ENCODE data around the gene NFIA. TPM values are rescaled to one million over a fixed set of nuclear protein-coding genes. Genes with fewer than 3 reads are reported as not detected.

Gene NFIA
- total and polyA plus RNA-seq, 10 of the 15 experiments (the other 5 are each of a cell fraction or from before 2014, with no cell fraction given), result 0.10 to 0.16 TPM; not detected in 8

DNA sequence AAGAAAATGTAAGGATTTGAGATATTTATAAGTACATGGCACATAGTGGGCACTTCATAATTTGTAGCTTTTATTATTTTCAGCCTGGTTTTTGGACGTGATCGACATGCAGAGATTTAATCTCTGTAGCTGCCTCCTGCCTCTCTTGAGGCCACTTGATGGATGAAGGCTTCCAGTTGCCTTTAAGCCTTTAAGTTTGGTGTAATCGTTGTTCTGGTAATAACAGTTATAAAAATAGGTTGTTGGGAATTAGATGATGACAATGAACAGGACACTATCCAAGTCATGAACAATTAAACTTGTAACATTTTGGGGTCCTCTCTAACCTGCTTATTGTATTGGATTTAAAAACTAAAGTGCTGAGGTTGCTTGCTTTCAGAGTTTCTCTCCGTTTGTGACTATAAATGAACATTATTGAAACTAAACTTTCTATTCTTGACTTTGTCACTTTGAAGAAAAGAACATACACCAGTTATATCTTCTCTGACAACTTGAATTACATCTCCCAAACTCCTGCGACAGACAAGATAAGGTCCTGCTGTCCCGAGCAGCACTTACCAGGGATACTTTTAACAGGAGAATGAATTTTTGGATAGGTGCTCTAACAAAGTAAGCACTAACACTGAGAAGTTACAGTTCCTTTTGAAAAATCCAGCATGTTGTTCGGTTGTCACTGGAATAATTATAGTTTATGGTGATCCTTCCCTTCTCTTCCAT lies 295.0 kb downstream of the NFIA start:
- intact Hi-C loops (cut with micrococcal nuclease; ENCODE audit: unreplicated experiment), result no loop called here
- WGBS (ENCODE audit: insufficient coverage, insufficient replicate concordance, low lambda C conversion rate, missing lambda C conversion rate), result 29% methylated on average over 7 of the region's 7 CpGs
- POLR2A ChIA-PET, result no interaction called here
- SMC1A ChIA-PET (ENCODE audit: uncharacterized antibody, unreplicated experiment), result no interaction called here
- in situ Hi-C loops (cut with MboI), result no loop called here
- no peaks in the 10 kb centered on the region for H3K36me3 ChIP-seq (ENCODE audit: control insufficient read depth in 2 of 2, insufficient read depth in 2 of 2, low read length in 1 of 2)
- ATAC-seq (no peak), FAIRE-seq (no peak), DNase-seq (ENCODE audit: low read depth, low spot score) (no peak)
- no peak overlapping the region for H3K27ac ChIP-seq (ENCODE audit: control insufficient read depth, insufficient read depth)
- RAD21 ChIA-PET (ENCODE audit: unreplicated experiment), result no interaction called here
- H3K4me1 ChIP-seq (ENCODE audit: control insufficient read depth, insufficient read depth, low read length), result no peaks in the 10 kb centered on the region
- BruUV-seq (replicated peaks), result no TSS peak
- no peak overlapping the region for H2AFZ ChIP-seq (ENCODE audit: control insufficient read depth, low read depth, low read length)
- H3K4me2 ChIP-seq (ENCODE audit: control insufficient read depth, insufficient read depth), result no peak overlapping the region
- CTCF ChIA-PET, result no interaction called here
- H3K9me3 ChIP-seq (replicated peaks; ENCODE audit: control insufficient read depth, insufficient read depth, low read length), result no peaks in the 10 kb centered on the region
- no peak overlapping the region for H3K9ac ChIP-seq (ENCODE audit: control insufficient read depth, insufficient read depth, low read length)
- H3K4me3 ChIP-seq, result no peak overlapping the region
- H3K79me2 ChIP-seq (ENCODE audit: control insufficient read depth, insufficient read depth, low read length), result no peaks in the 10 kb centered on the region
- H4K20me1 ChIP-seq (ENCODE audit: control insufficient read depth, insufficient read depth), result no peaks in the 10 kb centered on the region
- no peaks in the 10 kb centered on the region; a peak in 1 of 4 replicates for H3K27me3 ChIP-seq (replicated peaks in 1 of 2; ENCODE audit: control insufficient read depth in 2 of 2, insufficient read depth in 2 of 2, low read length in 1 of 2)
- TF ChIP-seq ZNF24 (IDR thresholded peaks at IDR 0.05) (no peak), SUPT20H (IDR thresholded peaks at IDR 0.05; ENCODE audit: borderline replicate concordance, control insufficient read depth, low read depth, low read length) (no peak), STAT3 (IDR thresholded peaks at IDR 0.05; ENCODE audit: low read depth, low read length) (no peak), NFYA (IDR thresholded peaks at IDR 0.05; ENCODE audit: borderline replicate concordance, low read depth, low read length) (no peak), ZNF384 (IDR thresholded peaks at IDR 0.05; ENCODE audit: borderline replicate concordance, low read depth, low read length) (no peak), SMARCA5 (IDR thresholded peaks at IDR 0.05) (no peak), ESRRA (IDR thresholded peaks at IDR 0.05; ENCODE audit: low read length) (no peak), BRCA1 (IDR thresholded peaks at IDR 0.05; ENCODE audit: low read depth, low read length) (no peak), ZBED1 (IDR thresholded peaks at IDR 0.05; ENCODE audit: borderline replicate concordance) (no peak), PAX8 (IDR thresholded peaks at IDR 0.05) (no peak), FOS (IDR thresholded peaks at IDR 0.05; ENCODE audit: borderline replicate concordance, extremely low read depth, insufficient read length) (no peak)
- TF ChIP-seq, protein P1, sequence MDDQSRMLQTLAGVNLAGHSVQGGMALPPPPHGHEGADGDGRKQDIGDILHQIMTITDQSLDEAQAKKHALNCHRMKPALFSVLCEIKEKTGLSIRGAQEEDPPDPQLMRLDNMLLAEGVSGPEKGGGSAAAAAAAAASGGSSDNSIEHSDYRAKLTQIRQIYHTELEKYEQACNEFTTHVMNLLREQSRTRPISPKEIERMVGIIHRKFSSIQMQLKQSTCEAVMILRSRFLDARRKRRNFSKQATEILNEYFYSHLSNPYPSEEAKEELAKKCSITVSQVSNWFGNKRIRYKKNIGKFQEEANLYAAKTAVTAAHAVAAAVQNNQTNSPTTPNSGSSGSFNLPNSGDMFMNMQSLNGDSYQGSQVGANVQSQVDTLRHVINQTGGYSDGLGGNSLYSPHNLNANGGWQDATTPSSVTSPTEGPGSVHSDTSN (IDR thresholded peaks at IDR 0.05; ENCODE audit: insufficient replicate concordance, low read depth, low read length), result no peak
- TF ChIP-seq, protein P2, sequence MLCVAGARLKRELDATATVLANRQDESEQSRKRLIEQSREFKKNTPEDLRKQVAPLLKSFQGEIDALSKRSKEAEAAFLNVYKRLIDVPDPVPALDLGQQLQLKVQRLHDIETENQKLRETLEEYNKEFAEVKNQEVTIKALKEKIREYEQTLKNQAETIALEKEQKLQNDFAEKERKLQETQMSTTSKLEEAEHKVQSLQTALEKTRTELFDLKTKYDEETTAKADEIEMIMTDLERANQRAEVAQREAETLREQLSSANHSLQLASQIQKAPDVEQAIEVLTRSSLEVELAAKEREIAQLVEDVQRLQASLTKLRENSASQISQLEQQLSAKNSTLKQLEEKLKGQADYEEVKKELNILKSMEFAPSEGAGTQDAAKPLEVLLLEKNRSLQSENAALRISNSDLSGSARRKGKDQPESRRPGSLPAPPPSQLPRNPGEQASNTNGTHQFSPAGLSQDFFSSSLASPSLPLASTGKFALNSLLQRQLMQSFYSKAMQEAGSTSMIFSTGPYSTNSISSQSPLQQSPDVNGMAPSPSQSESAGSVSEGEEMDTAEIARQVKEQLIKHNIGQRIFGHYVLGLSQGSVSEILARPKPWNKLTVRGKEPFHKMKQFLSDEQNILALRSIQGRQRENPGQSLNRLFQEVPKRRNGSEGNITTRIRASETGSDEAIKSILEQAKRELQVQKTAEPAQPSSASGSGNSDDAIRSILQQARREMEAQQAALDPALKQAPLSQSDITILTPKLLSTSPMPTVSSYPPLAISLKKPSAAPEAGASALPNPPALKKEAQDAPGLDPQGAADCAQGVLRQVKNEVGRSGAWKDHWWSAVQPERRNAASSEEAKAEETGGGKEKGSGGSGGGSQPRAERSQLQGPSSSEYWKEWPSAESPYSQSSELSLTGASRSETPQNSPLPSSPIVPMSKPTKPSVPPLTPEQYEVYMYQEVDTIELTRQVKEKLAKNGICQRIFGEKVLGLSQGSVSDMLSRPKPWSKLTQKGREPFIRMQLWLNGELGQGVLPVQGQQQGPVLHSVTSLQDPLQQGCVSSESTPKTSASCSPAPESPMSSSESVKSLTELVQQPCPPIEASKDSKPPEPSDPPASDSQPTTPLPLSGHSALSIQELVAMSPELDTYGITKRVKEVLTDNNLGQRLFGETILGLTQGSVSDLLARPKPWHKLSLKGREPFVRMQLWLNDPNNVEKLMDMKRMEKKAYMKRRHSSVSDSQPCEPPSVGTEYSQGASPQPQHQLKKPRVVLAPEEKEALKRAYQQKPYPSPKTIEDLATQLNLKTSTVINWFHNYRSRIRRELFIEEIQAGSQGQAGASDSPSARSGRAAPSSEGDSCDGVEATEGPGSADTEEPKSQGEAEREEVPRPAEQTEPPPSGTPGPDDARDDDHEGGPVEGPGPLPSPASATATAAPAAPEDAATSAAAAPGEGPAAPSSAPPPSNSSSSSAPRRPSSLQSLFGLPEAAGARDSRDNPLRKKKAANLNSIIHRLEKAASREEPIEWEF (IDR thresholded peaks at IDR 0.05; ENCODE audit: insufficient replicate concordance, low read depth, low read length), result no peak
- TF ChIP-seq, protein P3, sequence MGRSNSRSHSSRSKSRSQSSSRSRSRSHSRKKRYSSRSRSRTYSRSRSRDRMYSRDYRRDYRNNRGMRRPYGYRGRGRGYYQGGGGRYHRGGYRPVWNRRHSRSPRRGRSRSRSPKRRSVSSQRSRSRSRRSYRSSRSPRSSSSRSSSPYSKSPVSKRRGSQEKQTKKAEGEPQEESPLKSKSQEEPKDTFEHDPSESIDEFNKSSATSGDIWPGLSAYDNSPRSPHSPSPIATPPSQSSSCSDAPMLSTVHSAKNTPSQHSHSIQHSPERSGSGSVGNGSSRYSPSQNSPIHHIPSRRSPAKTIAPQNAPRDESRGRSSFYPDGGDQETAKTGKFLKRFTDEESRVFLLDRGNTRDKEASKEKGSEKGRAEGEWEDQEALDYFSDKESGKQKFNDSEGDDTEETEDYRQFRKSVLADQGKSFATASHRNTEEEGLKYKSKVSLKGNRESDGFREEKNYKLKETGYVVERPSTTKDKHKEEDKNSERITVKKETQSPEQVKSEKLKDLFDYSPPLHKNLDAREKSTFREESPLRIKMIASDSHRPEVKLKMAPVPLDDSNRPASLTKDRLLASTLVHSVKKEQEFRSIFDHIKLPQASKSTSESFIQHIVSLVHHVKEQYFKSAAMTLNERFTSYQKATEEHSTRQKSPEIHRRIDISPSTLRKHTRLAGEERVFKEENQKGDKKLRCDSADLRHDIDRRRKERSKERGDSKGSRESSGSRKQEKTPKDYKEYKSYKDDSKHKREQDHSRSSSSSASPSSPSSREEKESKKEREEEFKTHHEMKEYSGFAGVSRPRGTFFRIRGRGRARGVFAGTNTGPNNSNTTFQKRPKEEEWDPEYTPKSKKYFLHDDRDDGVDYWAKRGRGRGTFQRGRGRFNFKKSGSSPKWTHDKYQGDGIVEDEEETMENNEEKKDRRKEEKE (IDR thresholded peaks at IDR 0.05), result no peak

Measured in GM12878 (cell line).